Stimulated activated CD4-positive, alpha-beta T cell treated with anti-CD3 and anti-CD28 coated beads, Interleukin-4, amount 100 ng/mL, for 24 hours (primary cell): ENCODE data around the gene TRAK2.

ENCODE experiments used
- DNase-seq: peaks from one replicate; pipeline ENCODE4 v3.0.0-alpha.2; 2020

Gene TRAK2

GRCh38 chr2:201353116-201353515, 98.1 kb downstream of the TRAK2 start:
- DNase-seq: no peak

- DNase-seq: no peak
Observed at GRCh38 chr2:201350879-201351278, 100.4 kb downstream of the TRAK2 start.

GRCh38 chr2:201349601-201350000, 101.7 kb downstream of the TRAK2 start:
- no peak for DNase-seq

GRCh38 chr2:201348758-201349157, 102.5 kb downstream of the TRAK2 start:
- no peak for DNase-seq

GRCh38 chr2:201347138-201347537, 104.1 kb downstream of the TRAK2 start:
- DNase-seq: no peak

- DNase-seq: no peak
Observed at GRCh38 chr2:201345625-201346213, 105.5 kb downstream of the TRAK2 start.

- no peak for DNase-seq
Observed at GRCh38 chr2:201344663-201345366, 106.4 kb downstream of the TRAK2 start.

- no peak for DNase-seq
Observed at GRCh38 chr2:201343559-201343958, 107.7 kb downstream of the TRAK2 start.

GRCh38 chr2:201342923-201343322, 108.3 kb downstream of the TRAK2 start:
- DNase-seq: no peak

GRCh38 chr2:201329409-201329808, 121.8 kb downstream of the TRAK2 start:
- DNase-seq: no peak

- DNase-seq: no peak
Observed at GRCh38 chr2:201327678-201328077, 123.6 kb downstream of the TRAK2 start.
